GM19239 (cell line): ENCODE results near the gene RXRB.
A peak's percentile ranks its signal among the peaks of the same experiment; 100 is the strongest.
"Not testable (repeated sequence)": the region's sequence is repeated elsewhere in the genome, so short reads cannot be mapped to it uniquely, and the experiment has no call there.

Experiments
- DNase-seq: peaks from one replicate; pipeline ENCODE4 v3.0.0; 2011; ENCODE audit warnings: low spot score; ENCODE audit not compliant: insufficient read length
- FAIRE-seq: peaks from 2 replicates; lab custom pipeline; 2011; peaks lifted over from hg19 to GRCh38; lab: Jason Lieb, UNC

The RXRB gene

GRCh38 chr6:33166811-33167210 is 33.7 kb downstream of the RXRB start:
- no peak for FAIRE-seq

GRCh38 chr6:33166363-33166762 is 34.1 kb downstream of the RXRB start:
- DNase-seq: no peak
- no peak for FAIRE-seq

More at GRCh38 chr6:33166811-33167210, 33.7 kb downstream of the RXRB start:
- no peak for DNase-seq

GRCh38 chr6:33165581-33166258 is 34.7 kb downstream of the RXRB start:
- FAIRE-seq (no peak), DNase-seq (no peak)

GRCh38 chr6:33164665-33165373 is 35.6 kb downstream of the RXRB start:
- DNase-seq (no peak), FAIRE-seq (no peak)

- DNase-seq: no peak
- FAIRE-seq: no peak
Measured at GRCh38 chr6:33164176-33164575, 36.3 kb downstream of the RXRB start.

- no peak for FAIRE-seq
- no peak for DNase-seq
Measured at GRCh38 chr6:33163540-33163939, 36.9 kb downstream of the RXRB start.

GRCh38 chr6:33161354-33162331 is 38.8 kb downstream of the RXRB start:
- DNase-seq (peak; percentile 92), FAIRE-seq (peak; percentile 90)

GRCh38 chr6:33160728-33161344 is 39.6 kb downstream of the RXRB start:
- FAIRE-seq (peak; percentile 11), DNase-seq (no peak)

GRCh38 chr6:33160096-33160495 is 40.4 kb downstream of the RXRB start:
- FAIRE-seq: no peak

GRCh38 chr6:33156964-33157363 is 43.5 kb downstream of the RXRB start:
- FAIRE-seq: no peak

More at GRCh38 chr6:33160096-33160495, 40.4 kb downstream of the RXRB start:
- DNase-seq: no peak

GRCh38 chr6:33156561-33156960 is 43.9 kb downstream of the RXRB start:
- FAIRE-seq: no peak

More at GRCh38 chr6:33156964-33157363, 43.5 kb downstream of the RXRB start:
- no peak for DNase-seq

GRCh38 chr6:33154349-33154748 is 46.1 kb downstream of the RXRB start:
- no peak for FAIRE-seq
- DNase-seq: no peak

More at GRCh38 chr6:33156561-33156960, 43.9 kb downstream of the RXRB start:
- DNase-seq: no peak

GRCh38 chr6:33151050-33151449 is 49.4 kb downstream of the RXRB start:
- DNase-seq: no peak
- FAIRE-seq: no peak

GRCh38 chr6:33150560-33150959 is 49.9 kb downstream of the RXRB start:
- not testable (repeated sequence) for DNase-seq, FAIRE-seq

- DNase-seq (no peak), FAIRE-seq (peak; percentile 92)
Measured at GRCh38 chr6:33147807-33148666, 52.4 kb downstream of the RXRB start.

GRCh38 chr6:33144373-33144772 is 56.1 kb downstream of the RXRB start:
- DNase-seq (no peak), FAIRE-seq (no peak)
